ENCODE measurements around the gene EXOC2.

DNA sequence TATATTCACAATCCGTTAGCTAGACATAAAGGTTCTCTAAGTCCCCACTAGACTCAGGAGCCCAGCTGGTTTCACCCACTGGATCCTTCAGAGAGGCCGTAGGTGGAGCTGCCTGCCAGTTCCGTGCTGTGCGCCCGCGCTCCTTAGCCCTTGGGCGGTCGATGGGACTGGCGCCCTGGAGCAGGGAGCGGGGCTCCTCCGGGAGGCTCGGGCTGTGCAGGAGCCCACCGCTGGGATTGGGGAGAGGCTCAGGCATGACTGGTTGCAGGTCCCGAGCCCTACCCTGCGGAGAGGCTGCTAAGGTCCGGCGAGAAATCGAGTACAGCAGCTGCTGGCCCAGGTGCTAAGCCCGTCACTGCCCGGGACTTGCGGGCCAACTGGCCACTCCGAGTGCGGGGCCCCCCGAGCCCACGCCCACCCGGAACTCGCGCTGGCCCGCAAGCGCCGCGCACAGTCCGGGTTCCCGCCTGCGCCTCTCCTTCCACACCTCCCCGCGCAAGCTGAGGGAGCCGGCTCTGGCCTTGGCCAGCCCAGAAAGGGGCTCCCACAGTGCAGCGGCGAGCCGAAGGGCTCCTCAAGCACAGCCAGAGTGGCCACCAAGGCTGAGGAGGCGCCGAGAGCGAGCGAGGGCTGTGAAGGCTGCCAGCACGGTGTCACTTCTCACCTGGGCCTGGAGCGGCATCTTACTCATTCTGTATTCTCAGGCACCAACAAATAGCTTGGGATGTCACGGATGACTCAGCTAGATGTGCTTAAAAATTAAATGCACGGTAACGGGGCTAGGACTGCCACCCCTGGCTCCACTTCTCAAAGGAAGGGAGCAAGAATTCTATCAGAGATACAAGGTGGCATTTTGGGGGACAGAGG is 257.3 kb downstream of the EXOC2 start:
- TF ChIP-seq, protein P1, sequence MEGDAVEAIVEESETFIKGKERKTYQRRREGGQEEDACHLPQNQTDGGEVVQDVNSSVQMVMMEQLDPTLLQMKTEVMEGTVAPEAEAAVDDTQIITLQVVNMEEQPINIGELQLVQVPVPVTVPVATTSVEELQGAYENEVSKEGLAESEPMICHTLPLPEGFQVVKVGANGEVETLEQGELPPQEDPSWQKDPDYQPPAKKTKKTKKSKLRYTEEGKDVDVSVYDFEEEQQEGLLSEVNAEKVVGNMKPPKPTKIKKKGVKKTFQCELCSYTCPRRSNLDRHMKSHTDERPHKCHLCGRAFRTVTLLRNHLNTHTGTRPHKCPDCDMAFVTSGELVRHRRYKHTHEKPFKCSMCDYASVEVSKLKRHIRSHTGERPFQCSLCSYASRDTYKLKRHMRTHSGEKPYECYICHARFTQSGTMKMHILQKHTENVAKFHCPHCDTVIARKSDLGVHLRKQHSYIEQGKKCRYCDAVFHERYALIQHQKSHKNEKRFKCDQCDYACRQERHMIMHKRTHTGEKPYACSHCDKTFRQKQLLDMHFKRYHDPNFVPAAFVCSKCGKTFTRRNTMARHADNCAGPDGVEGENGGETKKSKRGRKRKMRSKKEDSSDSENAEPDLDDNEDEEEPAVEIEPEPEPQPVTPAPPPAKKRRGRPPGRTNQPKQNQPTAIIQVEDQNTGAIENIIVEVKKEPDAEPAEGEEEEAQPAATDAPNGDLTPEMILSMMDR (IDR thresholded peaks at IDR 0.05; ENCODE audit: extremely low read depth in 1 of 2, insufficient read depth in 1 of 2, low read depth in 1 of 2, low read length in 2 of 2) = no peak
- TF ChIP-seq GATA2 (IDR thresholded peaks at IDR 0.05; ENCODE audit: insufficient read depth, insufficient read length, low read depth, low read length) = no peak
- TF ChIP-seq MYC (IDR thresholded peaks at IDR 0.05; ENCODE audit: low read depth, low read length) = no peak
- no peak for TF ChIP-seq POLR2AphosphoS5 (IDR thresholded peaks at IDR 0.05; ENCODE audit: insufficient read depth, low read depth, low read length)
- TF ChIP-seq POLR2A (IDR thresholded peaks at IDR 0.05; ENCODE audit: low read depth, low read length) = no peak
- TF ChIP-seq, protein P2, sequence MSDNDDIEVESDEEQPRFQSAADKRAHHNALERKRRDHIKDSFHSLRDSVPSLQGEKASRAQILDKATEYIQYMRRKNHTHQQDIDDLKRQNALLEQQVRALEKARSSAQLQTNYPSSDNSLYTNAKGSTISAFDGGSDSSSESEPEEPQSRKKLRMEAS (IDR thresholded peaks at IDR 0.05; ENCODE audit: insufficient read depth, insufficient read length) = no peak
- no peak for TF ChIP-seq EZH2 (IDR thresholded peaks at IDR 0.05; ENCODE audit: borderline replicate concordance, low read depth, low read length, severe bottlenecking)
